Upper lobe of left lung (tissue), 6 donors: ENCODE measurements around the gene FAM24A. TPM values are rescaled to one million over a fixed set of nuclear protein-coding genes. Genes with fewer than 3 reads are reported as not detected.

Experiments
- ATAC-seq, 2 donors: fragments of 200-7000 bp; cut with Tn5 transposase; one replicate each; pipeline ENCODE4 v1.9.1; 2022; ENCODE audit warnings: mild to moderate bottlenecking in 2 of 2, moderate library complexity in 2 of 2; ENCODE audit not compliant: low FRiP score in 2 of 2
- DNase-seq, 2 donors: peaks; one replicate each; pipeline ENCODE4 v3.0.0-alpha.2; 2019 to 2020
- H3K27ac ChIP-seq, 4 donors: fragments of 200-600 bp; sonication (generic); one replicate each; pipeline ENCODE4 v1.5.1; 2016 to 2019
- H3K27me3 ChIP-seq, 4 donors: fragments of 200-600 bp; sonication (generic); one replicate each; pipeline ENCODE4 v1.5.1; 2017 to 2019
- H3K36me3 ChIP-seq, 4 donors: fragments of 200-600 bp; sonication (generic); one replicate each; pipeline ENCODE4 v1.5.1; 2016 to 2019
- H3K4me1 ChIP-seq, 4 donors: fragments of 200-600 bp; sonication (generic); one replicate each; pipeline ENCODE4 v1.5.1; 2018 to 2019
- H3K4me3 ChIP-seq, 4 donors: fragments of 200-600 bp; sonication (generic); one replicate each; pipeline ENCODE4 v1.5.1; 2017 to 2019; ENCODE audit warnings: mild to moderate bottlenecking in 2 of 4, moderate library complexity in 1 of 4
- H3K9me3 ChIP-seq, 4 donors: fragments of 200-600 bp; sonication (generic); one replicate each; pipeline ENCODE4 v1.5.1; 2018 to 2019
- CTCF ChIP-seq, 6 experiments: fragments of 450-650 bp in 4 of 6; fragments of 200-600 bp in 2 of 6; sonication (generic) in 2 of 6; IDR thresholded peaks; one replicate each; pipeline ENCODE4 v1.5.1; 2016 to 2019; ENCODE audit warnings: antibody characterized with exemption in 6 of 6
- EP300 ChIP-seq, 4 donors: sonication (generic); formaldehyde crosslinking; IDR thresholded peaks; one replicate each; pipeline ENCODE4 v1.5.1; 2017; ENCODE audit warnings: antibody characterized with exemption in 4 of 4, control low read depth in 2 of 4
- POLR2A ChIP-seq, 4 donors: fragments of 450-650 bp; IDR thresholded peaks; one replicate each; pipeline ENCODE4 v1.5.1; 2016 to 2017; ENCODE audit warnings: antibody characterized with exemption in 4 of 4, mild to moderate bottlenecking in 2 of 4
- POLR2AphosphoS5 ChIP-seq, 2 donors: sonication (generic); formaldehyde crosslinking; IDR thresholded peaks; one replicate each; pipeline ENCODE4 v1.5.1; 2017; ENCODE audit warnings: antibody characterized with exemption in 2 of 2
- WGBS, 2 donors: methylation state at CpG; one replicate each; pipeline ENCODE4 v1.1.5; 2017 to 2018; 5-methylcytosine and 5-hydroxymethylcytosine counted together
- total RNA-seq, 6 donors: library from RNA; depleted of rRNA in 4 of 6; stranded (reverse); fragments of >200 nt in 4 of 6; gene quantifications; one replicate each; pipeline versions ENCODE4 v1.1.0 to v1.2.1, GENCODE V29; 2016 to 2021
- donor health status: DM: no; HTN: no; CAD: no; lungs with moderate emphysema.
- donor health status: DM: no; HTN: yes; CAD: no; lungs with severe emphysema.

FAM24A gene, protein sequence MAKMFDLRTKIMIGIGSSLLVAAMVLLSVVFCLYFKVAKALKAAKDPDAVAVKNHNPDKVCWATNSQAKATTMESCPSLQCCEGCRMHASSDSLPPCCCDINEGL
- not detected for total RNA-seq

DNA sequence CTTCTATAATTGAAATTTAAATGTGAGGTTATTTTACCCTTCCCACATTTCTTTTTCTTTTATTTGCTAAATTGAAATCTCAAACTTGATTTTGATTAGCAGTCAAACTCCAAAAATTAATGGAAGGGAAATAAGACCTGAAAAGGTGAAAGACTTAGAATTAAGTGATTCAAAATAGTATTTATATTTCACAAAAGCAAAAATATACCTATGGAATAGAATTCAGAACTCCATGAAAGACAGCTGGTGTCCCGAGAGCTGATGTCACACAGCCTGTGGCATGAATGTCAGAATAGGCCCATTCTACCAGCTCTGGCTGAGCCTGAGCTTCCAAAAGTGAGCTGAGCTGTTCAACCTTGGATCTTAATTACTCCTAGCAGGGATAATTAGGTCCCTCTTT is at the start of gene FAM24A:
Gene FAM24A, plus strand, starts transcription at position 301 of the 400 bp plus-strand sequence. CDS start 1,025 bp downstream, outside the sequence.
- ATAC-seq (no peak), DNase-seq (no peak)
- Histone ChIP-seq H3K9me3 (no peaks in the 10 kb centered on the region), H3K36me3 (no peaks in the 10 kb centered on the region), H3K4me3 (no peak within 1 kb of the TSS), H3K4me1 (no peaks in the 10 kb centered on the region), H3K27ac (no peak within 1 kb of the TSS), H3K27me3 (no peaks in the 10 kb centered on the region)
- 71 to 81% methylated on average over 1 of the region's 1 CpG for WGBS, 2 donors
- TF ChIP-seq POLR2A (IDR thresholded peaks at IDR 0.05) (no peak), EP300 (IDR thresholded peaks at IDR 0.05) (no peak), POLR2AphosphoS5 (IDR thresholded peaks at IDR 0.05) (no peak), CTCF (IDR thresholded peaks at IDR 0.05) (no peak)

DNA sequence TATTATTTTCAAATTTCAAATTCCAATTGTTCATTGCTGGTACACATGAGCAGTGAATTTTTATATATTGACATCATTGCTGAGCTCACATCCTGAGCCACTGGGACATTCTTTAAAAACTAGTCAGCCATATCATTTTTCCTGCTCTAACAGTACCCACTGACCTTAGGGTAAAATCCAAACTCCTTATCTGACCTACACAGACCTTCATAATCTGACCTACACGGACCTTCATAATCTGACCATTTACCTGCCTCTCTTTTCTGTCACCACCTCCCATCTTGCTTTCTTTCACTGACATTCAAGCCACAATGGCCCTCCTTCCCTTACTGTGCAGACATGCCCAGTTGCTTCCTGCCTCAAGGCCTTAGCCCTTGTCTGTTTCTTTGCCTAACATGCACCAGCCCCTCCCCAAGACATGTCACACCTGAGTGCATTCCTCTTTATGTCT is 48.7 kb upstream of the FAM24A start:
- no peak for TF ChIP-seq CTCF (IDR thresholded peaks at IDR 0.05)
- no peak for TF ChIP-seq EP300 (IDR thresholded peaks at IDR 0.05)
- no peak for TF ChIP-seq POLR2A (IDR thresholded peaks at IDR 0.05)
- TF ChIP-seq POLR2AphosphoS5 (IDR thresholded peaks at IDR 0.05) = no peak
- Histone ChIP-seq H3K27ac (no peak overlapping the region), H3K36me3 (no peaks in the 10 kb centered on the region), H3K4me3 (no peak overlapping the region), H3K9me3 (no peaks in the 10 kb centered on the region), H3K27me3 (no peaks in the 10 kb centered on the region), H3K4me1 (peaks cover 0 to under 1% (median 0%) of the 10 kb centered on the region in 4 donors)
- DNase-seq (no peak), ATAC-seq (no peak)
- WGBS, 2 donors = 83 to 85% methylated on average over 1 of the region's 1 CpG

DNA sequence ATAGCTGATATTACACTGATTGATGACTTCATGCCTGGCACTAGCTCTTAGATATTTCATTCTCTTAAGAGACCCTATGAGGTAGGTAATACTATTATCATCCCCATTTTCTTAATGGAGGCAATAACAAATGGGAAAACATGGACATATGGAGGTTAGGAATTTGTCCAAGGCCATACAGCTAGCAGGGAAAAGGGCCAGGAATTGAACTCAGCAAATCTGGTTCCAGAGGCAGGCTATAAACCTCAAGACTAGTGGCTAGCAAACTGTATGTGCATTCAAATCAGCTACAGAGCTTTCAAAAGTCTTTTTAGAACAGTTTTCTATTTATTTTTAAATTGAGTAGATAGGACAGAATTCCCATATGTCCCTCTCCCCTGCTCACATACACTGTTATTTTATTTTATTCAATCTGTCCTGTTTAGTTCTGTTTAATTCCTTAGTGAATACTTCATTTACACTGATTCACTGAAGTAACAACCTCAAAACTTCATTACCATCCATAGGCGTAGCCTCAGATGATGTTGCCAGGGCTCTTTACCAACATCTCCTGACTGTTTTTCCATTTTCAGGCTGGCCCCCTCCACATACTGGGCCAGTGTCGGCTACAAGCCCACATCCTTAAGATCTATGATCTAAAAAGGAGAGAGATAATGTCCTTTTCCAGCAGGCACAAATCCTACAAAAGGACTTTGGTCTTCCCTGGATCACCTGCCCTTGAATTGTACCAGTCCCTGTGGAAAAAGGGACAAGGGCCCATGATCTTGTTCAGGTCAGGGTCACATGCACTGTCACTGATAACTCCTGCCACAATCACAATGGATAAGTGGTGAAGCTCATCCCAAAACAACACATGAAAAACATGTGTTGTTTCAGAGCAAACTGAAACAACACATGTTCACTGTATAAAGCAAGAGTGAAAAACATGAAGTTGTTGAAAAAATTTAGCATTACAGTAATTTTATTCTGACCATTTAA is 46.9 kb upstream of the FAM24A start:
- ATAC-seq (no peak), DNase-seq (no peak)
- Histone ChIP-seq H3K36me3 (no peaks in the 10 kb centered on the region), H3K4me1 (peaks cover 0 to 4% (median 0%) of the 10 kb centered on the region in 4 donors), H3K4me3 (no peak overlapping the region), H3K9me3 (no peaks in the 10 kb centered on the region), H3K27me3 (no peaks in the 10 kb centered on the region), H3K27ac (no peak overlapping the region)
- WGBS, 2 donors = 92 to 97% methylated on average over 2 of the region's 2 CpGs
- TF ChIP-seq POLR2AphosphoS5 (IDR thresholded peaks at IDR 0.05) (no peak), POLR2A (IDR thresholded peaks at IDR 0.05) (no peak), EP300 (IDR thresholded peaks at IDR 0.05) (no peak), CTCF (IDR thresholded peaks at IDR 0.05) (no peak)

- no peak for TF ChIP-seq POLR2A (IDR thresholded peaks at IDR 0.05)
- TF ChIP-seq CTCF (IDR thresholded peaks at IDR 0.05) = no peak
- TF ChIP-seq POLR2AphosphoS5 (IDR thresholded peaks at IDR 0.05) = no peak
- TF ChIP-seq EP300 (IDR thresholded peaks at IDR 0.05) = no peak
- Histone ChIP-seq H3K4me3 (no peak overlapping the region), H3K9me3 (no peaks in the 10 kb centered on the region), H3K4me1 (peaks cover 0 to 4% (median 0%) of the 10 kb centered on the region in 4 donors), H3K27me3 (no peaks in the 10 kb centered on the region), H3K27ac (no peak overlapping the region), H3K36me3 (no peaks in the 10 kb centered on the region)
- ATAC-seq (no peak), DNase-seq (no peak)
- 92 to 93% methylated on average over 2 of the region's 2 CpGs for WGBS, 2 donors
Measured at GRCh38 chr10:122864194-122864592, 46.2 kb upstream of the FAM24A start.
